C4-2B (cell line): ENCODE data around the gene RASAL2.

ENCODE experiments used
- ZFX ChIP-seq: fragments of 450-650 bp; IDR thresholded peaks from 2 replicates; pipeline ENCODE4 v1.6.1; 2017
- TF ChIP-seq, protein P1 (sequence below): fragments of 450-650 bp; conservative IDR thresholded peaks from 2 replicates; pipeline ENCODE4 v1.5.1; 2017; ENCODE audit warnings: mild to moderate bottlenecking

DNA sequence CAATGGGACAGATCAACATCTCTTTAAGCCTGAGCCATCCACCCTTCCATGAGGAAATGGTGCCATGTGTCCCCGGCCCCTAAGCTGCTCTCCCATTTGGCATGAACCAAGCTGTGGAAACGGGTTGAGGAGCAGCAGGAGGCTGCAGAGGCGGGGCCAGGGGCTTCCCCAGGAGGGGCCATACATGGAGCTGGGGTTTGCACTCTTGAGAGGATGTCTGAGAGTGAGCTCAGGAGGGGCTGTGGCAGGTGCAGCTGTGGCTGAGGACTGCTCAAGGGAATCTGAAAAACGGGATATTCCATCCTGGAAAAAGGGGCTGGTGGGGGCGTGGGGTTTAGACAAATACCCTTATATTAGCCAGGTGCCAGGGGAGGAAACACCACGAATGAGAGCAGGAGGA lies 409.9 kb downstream of the RASAL2 start:
- TF ChIP-seq, protein P1, sequence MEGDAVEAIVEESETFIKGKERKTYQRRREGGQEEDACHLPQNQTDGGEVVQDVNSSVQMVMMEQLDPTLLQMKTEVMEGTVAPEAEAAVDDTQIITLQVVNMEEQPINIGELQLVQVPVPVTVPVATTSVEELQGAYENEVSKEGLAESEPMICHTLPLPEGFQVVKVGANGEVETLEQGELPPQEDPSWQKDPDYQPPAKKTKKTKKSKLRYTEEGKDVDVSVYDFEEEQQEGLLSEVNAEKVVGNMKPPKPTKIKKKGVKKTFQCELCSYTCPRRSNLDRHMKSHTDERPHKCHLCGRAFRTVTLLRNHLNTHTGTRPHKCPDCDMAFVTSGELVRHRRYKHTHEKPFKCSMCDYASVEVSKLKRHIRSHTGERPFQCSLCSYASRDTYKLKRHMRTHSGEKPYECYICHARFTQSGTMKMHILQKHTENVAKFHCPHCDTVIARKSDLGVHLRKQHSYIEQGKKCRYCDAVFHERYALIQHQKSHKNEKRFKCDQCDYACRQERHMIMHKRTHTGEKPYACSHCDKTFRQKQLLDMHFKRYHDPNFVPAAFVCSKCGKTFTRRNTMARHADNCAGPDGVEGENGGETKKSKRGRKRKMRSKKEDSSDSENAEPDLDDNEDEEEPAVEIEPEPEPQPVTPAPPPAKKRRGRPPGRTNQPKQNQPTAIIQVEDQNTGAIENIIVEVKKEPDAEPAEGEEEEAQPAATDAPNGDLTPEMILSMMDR = no peak
- no peak for TF ChIP-seq ZFX
